Endothelial cell of umbilical vein (primary cell): ENCODE results near the gene PCSK6.

Experiments used
- EZH2 ChIP-seq: IDR thresholded peaks from 2 replicates; pipeline ENCODE4 v1.6.1; 2012; ENCODE audit warnings: borderline replicate concordance, low read depth, mild to moderate bottlenecking, moderate library complexity, low read length, inconsistent platforms; ENCODE audit not compliant: severe bottlenecking
- FOS ChIP-seq: IDR thresholded peaks from 2 replicates; pipeline ENCODE4 v1.6.1; 2011; ENCODE audit warnings: mild to moderate bottlenecking, low read length, moderate library complexity, borderline replicate concordance; ENCODE audit not compliant: insufficient read depth
- GATA2 ChIP-seq: IDR thresholded peaks from 2 replicates; pipeline ENCODE4 v1.7.0; 2011; ENCODE audit warnings: low read depth, mild to moderate bottlenecking, moderate library complexity, mixed read lengths, low read length; ENCODE audit not compliant: insufficient read length, insufficient read depth
- JUN ChIP-seq: IDR thresholded peaks from 2 replicates; pipeline ENCODE4 v1.6.1; 2011; ENCODE audit warnings: borderline replicate concordance, low read depth; ENCODE audit not compliant: insufficient read length, insufficient read depth
- POLR2A ChIP-seq: IDR thresholded peaks from 2 replicates; pipeline ENCODE4 v1.6.1; 2012; ENCODE audit warnings: low read depth, mild to moderate bottlenecking, control low read depth, low read length
- POLR2AphosphoS5 ChIP-seq: IDR thresholded peaks from 2 replicates; pipeline ENCODE4 v1.6.1; 2012; ENCODE audit warnings: low read depth, mild to moderate bottlenecking, control low read depth, low read length, moderate library complexity; ENCODE audit not compliant: insufficient read depth
- TF ChIP-seq, protein P1 (sequence below), 2 donors: IDR thresholded peaks; 1 replicate in 1 of 2; 2 replicates in 1 of 2; pipeline ENCODE4 v1.5.1; 2011; ENCODE audit warnings: low read length in 2 of 2, mild to moderate bottlenecking in 2 of 2, moderate library complexity in 2 of 2, control low read depth in 1 of 2, inconsistent platforms in 1 of 2, low read depth in 1 of 2; ENCODE audit not compliant: insufficient read depth in 1 of 2; ENCODE audit errors: extremely low read depth in 1 of 2
- TF ChIP-seq, protein P2 (sequence below): IDR thresholded peaks from 2 replicates; pipeline ENCODE4 v1.6.1; 2011; ENCODE audit not compliant: insufficient read depth, insufficient read length

DNA sequence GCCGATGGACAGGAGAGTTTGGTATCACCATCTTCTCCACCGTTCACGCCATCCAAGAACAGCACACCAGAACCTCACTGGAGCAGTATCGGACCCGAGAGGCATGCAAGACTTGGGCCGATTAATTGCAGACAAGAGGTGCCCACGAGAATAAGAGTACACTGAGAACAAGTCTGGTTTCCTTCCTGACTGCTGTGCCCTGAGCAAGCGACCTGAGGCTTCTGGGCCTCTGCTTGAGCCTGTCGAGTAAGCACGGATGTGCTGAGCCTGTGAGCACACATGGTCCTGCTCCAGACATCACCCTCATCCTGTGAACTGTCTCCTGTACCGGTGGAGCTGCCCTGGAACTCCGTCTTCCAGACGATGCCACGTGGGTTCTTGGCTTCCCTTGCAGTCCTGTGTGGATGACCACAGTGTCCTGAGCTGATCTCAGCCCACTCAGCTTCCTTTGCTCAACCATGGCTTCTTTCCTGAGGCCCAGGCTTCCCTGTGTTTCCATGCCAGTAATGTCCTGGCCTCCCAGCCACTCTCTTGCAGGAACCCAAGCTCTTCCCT is 160.1 kb downstream of the PCSK6 start:
- TF ChIP-seq, protein P1, sequence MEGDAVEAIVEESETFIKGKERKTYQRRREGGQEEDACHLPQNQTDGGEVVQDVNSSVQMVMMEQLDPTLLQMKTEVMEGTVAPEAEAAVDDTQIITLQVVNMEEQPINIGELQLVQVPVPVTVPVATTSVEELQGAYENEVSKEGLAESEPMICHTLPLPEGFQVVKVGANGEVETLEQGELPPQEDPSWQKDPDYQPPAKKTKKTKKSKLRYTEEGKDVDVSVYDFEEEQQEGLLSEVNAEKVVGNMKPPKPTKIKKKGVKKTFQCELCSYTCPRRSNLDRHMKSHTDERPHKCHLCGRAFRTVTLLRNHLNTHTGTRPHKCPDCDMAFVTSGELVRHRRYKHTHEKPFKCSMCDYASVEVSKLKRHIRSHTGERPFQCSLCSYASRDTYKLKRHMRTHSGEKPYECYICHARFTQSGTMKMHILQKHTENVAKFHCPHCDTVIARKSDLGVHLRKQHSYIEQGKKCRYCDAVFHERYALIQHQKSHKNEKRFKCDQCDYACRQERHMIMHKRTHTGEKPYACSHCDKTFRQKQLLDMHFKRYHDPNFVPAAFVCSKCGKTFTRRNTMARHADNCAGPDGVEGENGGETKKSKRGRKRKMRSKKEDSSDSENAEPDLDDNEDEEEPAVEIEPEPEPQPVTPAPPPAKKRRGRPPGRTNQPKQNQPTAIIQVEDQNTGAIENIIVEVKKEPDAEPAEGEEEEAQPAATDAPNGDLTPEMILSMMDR (IDR thresholded peaks at IDR 0.05; ENCODE audit: extremely low read depth in 1 of 2, insufficient read depth in 1 of 2, low read depth in 1 of 2, low read length in 2 of 2): no peak
- TF ChIP-seq EZH2 (no peak), GATA2 (no peak), JUN (no peak), POLR2A (no peak), POLR2AphosphoS5 (no peak), FOS (no peak)
- TF ChIP-seq, protein P2, sequence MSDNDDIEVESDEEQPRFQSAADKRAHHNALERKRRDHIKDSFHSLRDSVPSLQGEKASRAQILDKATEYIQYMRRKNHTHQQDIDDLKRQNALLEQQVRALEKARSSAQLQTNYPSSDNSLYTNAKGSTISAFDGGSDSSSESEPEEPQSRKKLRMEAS: no peak
